Upper lobe of left lung (tissue), 4 donors: Measurements from ENCODE around the gene MASP1.

Experiments used
- POLR2A ChIP-seq, 4 donors: fragments of 450-650 bp; IDR thresholded peaks; one replicate each; pipeline ENCODE4 v1.5.1; 2016 to 2017; ENCODE audit warnings: antibody characterized with exemption in 4 of 4, mild to moderate bottlenecking in 2 of 4
- TF ChIP-seq, protein P1 (sequence below), 6 experiments: fragments of 450-650 bp in 4 of 6; fragments of 200-600 bp in 2 of 6; sonication (generic) in 2 of 6; IDR thresholded peaks; one replicate each; pipeline ENCODE4 v1.5.1; 2016 to 2019; ENCODE audit warnings: antibody characterized with exemption in 6 of 6

- TF ChIP-seq, protein P1, sequence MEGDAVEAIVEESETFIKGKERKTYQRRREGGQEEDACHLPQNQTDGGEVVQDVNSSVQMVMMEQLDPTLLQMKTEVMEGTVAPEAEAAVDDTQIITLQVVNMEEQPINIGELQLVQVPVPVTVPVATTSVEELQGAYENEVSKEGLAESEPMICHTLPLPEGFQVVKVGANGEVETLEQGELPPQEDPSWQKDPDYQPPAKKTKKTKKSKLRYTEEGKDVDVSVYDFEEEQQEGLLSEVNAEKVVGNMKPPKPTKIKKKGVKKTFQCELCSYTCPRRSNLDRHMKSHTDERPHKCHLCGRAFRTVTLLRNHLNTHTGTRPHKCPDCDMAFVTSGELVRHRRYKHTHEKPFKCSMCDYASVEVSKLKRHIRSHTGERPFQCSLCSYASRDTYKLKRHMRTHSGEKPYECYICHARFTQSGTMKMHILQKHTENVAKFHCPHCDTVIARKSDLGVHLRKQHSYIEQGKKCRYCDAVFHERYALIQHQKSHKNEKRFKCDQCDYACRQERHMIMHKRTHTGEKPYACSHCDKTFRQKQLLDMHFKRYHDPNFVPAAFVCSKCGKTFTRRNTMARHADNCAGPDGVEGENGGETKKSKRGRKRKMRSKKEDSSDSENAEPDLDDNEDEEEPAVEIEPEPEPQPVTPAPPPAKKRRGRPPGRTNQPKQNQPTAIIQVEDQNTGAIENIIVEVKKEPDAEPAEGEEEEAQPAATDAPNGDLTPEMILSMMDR (IDR thresholded peaks at IDR 0.05): no peak
- no peak for TF ChIP-seq POLR2A (IDR thresholded peaks at IDR 0.05)
These were observed 98.4 kb downstream of the MASP1 start for GRCh38 chr3:187193181-187193580.
